ENCODE results near the gene EFCAB12.
"Not testable (repeated sequence)": the region's sequence is repeated elsewhere in the genome, so short reads cannot be mapped to it uniquely, and the experiment has no call there.

DNA sequence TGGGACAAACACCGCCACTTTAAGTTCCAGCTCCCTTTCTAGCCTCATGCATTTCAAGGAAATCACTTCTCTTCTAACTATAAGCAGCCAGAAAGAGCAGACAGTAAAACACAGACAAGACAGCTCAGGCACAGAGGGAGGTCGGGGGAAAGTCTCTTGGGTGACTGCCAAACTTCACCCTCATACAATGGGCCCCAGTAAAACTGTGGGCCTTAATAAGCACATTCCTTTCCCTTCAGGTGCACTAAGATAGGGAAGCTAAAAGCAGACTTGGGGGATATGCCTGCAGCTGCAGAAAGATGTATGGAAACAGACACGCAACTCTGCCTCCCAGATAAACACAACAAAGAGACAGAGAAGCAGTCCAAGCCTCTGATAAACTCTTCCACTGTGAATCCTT is 15.2 kb downstream of the EFCAB12 start:
- not testable (repeated sequence) for TF ChIP-seq POLR2A (IDR thresholded peaks at IDR 0.05)
- TF ChIP-seq, protein P1, sequence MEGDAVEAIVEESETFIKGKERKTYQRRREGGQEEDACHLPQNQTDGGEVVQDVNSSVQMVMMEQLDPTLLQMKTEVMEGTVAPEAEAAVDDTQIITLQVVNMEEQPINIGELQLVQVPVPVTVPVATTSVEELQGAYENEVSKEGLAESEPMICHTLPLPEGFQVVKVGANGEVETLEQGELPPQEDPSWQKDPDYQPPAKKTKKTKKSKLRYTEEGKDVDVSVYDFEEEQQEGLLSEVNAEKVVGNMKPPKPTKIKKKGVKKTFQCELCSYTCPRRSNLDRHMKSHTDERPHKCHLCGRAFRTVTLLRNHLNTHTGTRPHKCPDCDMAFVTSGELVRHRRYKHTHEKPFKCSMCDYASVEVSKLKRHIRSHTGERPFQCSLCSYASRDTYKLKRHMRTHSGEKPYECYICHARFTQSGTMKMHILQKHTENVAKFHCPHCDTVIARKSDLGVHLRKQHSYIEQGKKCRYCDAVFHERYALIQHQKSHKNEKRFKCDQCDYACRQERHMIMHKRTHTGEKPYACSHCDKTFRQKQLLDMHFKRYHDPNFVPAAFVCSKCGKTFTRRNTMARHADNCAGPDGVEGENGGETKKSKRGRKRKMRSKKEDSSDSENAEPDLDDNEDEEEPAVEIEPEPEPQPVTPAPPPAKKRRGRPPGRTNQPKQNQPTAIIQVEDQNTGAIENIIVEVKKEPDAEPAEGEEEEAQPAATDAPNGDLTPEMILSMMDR (IDR thresholded peaks at IDR 0.05): not testable (repeated sequence)
